Epithelial cell of proximal tubule (primary cell): ENCODE measurements around the gene KHSRP. TPM values are rescaled to one million over a fixed set of nuclear protein-coding genes. Genes with fewer than 3 reads are reported as not detected.

Experiments used
- DNase-seq: peaks from one replicate; pipeline ENCODE4 v3.0.0-alpha.2; 2011; ENCODE audit warnings: low read depth
- H3K4me3 ChIP-seq: 2 replicates; pipeline ENCODE4 v1.5.1; 2011; ENCODE audit warnings: low read depth, mild to moderate bottlenecking, low read length
- total RNA-seq: library from RNA; depleted of rRNA; stranded (reverse); fragments of >200 nt; gene quantifications from 2 replicates; pipeline ENCODE4 v1.2.3, GENCODE V29; 2015
- TF ChIP-seq, protein P1 (sequence below): conservative IDR thresholded peaks from 2 replicates; pipeline ENCODE4 v1.5.1; 2012; ENCODE audit warnings: low read depth, mild to moderate bottlenecking, low read length

KHSRP gene
- total RNA-seq, 1 donor from 2014 or later, result 96.0 TPM

DNA sequence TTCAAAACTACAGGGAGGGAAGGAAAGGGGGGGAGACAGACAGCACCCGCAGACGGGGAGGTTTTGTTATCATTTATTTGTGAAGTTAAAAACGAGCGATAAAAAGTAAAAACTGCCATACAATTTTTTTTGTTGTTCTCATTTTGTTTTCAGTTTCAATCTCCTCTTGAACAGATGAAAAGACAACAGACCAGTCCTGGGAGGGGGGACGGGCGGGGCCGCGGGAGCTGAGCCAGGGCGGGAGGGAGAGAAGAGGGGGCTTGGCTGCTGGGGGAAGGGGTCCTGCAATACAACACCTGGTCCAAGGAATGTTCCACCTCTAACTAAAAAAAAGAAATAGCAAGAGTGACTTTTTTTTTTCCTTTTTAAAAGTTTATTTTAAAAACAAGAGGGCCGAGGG lies 11.3 kb downstream of the KHSRP start:
- TF ChIP-seq, protein P1, sequence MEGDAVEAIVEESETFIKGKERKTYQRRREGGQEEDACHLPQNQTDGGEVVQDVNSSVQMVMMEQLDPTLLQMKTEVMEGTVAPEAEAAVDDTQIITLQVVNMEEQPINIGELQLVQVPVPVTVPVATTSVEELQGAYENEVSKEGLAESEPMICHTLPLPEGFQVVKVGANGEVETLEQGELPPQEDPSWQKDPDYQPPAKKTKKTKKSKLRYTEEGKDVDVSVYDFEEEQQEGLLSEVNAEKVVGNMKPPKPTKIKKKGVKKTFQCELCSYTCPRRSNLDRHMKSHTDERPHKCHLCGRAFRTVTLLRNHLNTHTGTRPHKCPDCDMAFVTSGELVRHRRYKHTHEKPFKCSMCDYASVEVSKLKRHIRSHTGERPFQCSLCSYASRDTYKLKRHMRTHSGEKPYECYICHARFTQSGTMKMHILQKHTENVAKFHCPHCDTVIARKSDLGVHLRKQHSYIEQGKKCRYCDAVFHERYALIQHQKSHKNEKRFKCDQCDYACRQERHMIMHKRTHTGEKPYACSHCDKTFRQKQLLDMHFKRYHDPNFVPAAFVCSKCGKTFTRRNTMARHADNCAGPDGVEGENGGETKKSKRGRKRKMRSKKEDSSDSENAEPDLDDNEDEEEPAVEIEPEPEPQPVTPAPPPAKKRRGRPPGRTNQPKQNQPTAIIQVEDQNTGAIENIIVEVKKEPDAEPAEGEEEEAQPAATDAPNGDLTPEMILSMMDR, result no peak
- no peak for DNase-seq
- H3K4me3 ChIP-seq, result no peak overlapping the region

DNA sequence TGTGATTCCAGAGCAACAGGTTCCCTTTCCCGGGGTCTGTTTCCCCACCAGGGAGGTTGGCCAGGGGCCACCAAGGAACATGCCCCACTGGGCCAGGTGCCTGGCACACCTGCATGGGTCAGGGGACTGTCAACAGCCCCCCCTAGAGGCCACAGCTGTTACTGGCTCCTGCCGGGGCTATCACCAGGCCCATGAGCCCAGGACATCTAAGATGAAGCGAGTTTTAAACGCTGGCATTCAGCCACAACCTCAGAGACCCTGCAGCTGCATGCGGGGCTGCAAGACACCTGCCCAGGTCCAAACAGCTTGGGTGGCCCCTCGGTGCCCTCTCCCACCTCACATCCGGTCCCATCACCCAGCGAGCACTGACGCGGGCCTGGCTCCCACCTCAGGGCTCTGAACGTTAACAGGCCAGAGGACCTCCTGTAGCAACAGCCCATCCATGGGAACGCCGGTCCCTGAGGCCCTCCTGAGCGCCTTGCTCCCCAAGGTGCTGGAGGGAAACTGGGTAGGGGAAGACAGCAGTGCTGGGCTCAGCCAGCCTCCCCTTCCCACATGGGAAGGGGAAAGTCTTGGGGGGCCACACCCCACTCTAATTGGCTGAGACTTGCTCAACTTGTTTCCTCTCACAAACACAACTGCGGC lies 12.0 kb downstream of the KHSRP start:
- TF ChIP-seq, protein P1, result peak; percentile 79
- H3K4me3 ChIP-seq, result no peak overlapping the region
- DNase-seq, result no peak

DNA sequence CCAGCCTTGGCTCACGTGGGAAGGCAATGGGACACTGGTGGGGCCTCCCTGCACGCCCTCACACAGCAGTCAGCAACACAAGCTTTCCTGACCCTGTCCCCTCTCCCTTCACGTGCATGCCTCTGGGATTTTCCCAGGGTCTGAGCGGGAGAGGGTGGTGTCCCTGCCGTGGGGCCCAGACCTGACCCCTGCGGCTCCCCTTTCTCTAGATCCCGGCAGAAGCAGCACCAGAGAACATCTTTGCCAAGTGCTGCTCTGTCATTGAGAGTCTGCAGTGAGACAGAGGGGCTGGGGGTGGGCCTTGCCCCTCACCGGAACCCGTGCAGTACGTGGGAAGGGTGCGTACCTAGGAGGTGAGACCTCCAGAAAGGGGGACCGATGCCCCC lies 12.6 kb downstream of the KHSRP start:
- DNase-seq, result no peak
- TF ChIP-seq, protein P1, result no peak
- H3K4me3 ChIP-seq, result no peak overlapping the region

DNA sequence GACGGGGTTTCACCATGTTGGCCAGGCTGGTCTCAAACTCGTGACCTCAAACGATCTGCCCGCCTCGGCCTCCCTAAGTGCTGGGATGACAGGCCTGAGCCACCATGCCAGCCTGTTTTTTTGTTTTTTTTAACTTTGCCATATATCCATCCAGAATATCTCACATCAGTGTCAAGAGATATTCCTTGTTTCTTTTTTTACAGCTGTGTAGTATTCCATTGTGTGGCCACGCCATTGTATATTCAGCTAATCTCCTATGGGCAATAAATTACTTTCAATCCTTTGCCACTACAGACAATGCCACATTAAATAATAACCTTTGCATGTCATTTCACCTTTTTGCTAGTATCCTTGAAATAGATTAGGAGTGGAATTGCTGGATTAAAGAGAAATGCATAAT lies 15.3 kb downstream of the KHSRP start:
- TF ChIP-seq, protein P1, result no peak
- DNase-seq, result no peak
- H3K4me3 ChIP-seq, result no peak overlapping the region

DNA sequence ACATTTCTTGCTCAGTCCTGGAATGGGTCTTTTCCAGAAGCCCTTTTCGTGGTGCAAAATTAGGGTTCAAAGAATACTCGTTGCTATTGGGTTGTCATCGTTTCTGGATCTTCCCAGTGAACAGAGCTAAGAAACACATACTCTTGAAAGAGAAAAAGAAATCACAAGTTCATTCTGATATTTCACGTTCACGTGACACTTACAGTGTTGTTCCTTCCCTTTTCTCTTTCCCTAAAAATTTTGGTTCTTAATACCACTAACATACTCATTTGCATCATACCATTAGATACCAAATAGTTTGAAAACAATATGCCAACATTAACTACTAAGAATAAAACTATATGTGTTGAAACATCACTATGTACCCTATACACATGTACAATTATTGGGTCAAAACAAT lies 18.2 kb downstream of the KHSRP start:
- DNase-seq, result no peak
- H3K4me3 ChIP-seq, result no peak overlapping the region
- TF ChIP-seq, protein P1, result no peak

DNA sequence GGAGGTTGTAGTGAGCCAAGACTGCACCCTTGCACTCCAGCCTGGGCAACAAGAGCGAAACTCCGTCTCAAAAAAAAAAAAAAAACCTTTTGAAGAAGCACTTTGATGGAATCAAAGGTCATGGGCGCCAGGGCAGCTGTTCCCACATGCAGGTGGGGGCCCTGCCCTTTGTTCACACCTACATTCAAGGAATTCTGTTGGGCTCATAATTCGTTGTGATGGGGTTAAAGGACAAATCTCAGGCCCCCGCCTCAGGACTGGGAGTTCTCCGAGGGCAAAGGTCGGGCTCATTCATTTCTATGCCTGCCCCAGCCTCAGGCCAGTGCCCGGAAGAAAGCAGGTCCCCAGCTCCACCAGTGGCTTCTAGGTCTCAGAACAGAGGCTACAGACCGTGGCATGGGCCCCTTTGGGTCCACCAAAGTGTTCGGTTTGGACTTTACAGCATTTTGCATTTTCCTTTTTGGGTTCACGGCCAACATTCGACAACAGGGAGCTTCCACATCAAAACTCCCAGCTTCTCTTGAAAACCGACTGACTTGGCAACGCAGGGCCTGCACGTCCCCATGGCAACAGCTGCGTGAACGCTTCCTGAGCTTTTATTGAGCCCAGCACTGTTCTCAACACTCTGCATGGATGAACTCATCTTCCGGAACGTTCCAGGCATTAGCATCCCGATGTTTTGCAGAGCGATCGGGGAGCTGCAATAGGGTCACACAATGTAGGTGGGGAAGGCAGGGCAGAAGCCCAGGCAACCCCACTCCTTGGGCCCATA lies 21.6 kb downstream of the KHSRP start:
- DNase-seq, result no peak
- H3K4me3 ChIP-seq, result no peak overlapping the region
- TF ChIP-seq, protein P1, result no peak
